WTC11 (cell line): ENCODE results near the gene ROMO1. TPM values are rescaled to one million over a fixed set of nuclear protein-coding genes. Genes with fewer than 3 reads are reported as not detected.

Experiments used
- ATAC-seq: fragments of 200-7000 bp; cut with Tn5 transposase; 2 replicates; pipeline ENCODE4 v1.10.0; 2021; ENCODE audit warnings: mild to moderate bottlenecking, moderate library complexity
- CTCF ChIA-PET: fragments of 300-600 bp; sonication (Branson Sonifier 250); formaldehyde crosslinking; loops from one replicate; lab custom pipeline; 2021; ENCODE audit warnings: antibody characterized with exemption; lab: Charles Lee
- POLR2A ChIA-PET: fragments of 350-600 bp; sonication (Branson Sonifier 250); formaldehyde crosslinking; loops from one replicate; lab custom pipeline; 2021; ENCODE audit warnings: antibody characterized with exemption; lab: Charles Lee
- DNase-seq: peaks from one replicate; pipeline ENCODE4 v3.0.0; 2021; ENCODE audit warnings: low spot score
- H3K27ac Mint-ChIP-seq: 2 replicates; pipeline ENCODE4 v1.8.0; 2021; ENCODE audit warnings: mixed read lengths
- H3K27me3 Mint-ChIP-seq: 2 replicates; pipeline ENCODE4 v1.8.0; 2021; ENCODE audit warnings: low read depth, mild to moderate bottlenecking, moderate library complexity, mixed read lengths
- H3K36me3 Mint-ChIP-seq: 2 replicates; pipeline ENCODE4 v1.8.0; 2021; ENCODE audit warnings: mixed read lengths
- H3K4me1 Mint-ChIP-seq: 2 replicates; pipeline ENCODE4 v1.8.0; 2022; ENCODE audit warnings: mixed read lengths
- H3K4me3 Mint-ChIP-seq: 2 replicates; pipeline ENCODE4 v1.8.0; 2021; ENCODE audit warnings: mild to moderate bottlenecking, moderate library complexity, mixed read lengths
- H3K9me3 Mint-ChIP-seq: 2 replicates; pipeline ENCODE4 v1.8.0; 2021; ENCODE audit warnings: mixed read lengths
- ARID4B ChIP-seq: sonication (generic); formaldehyde crosslinking; IDR thresholded peaks from 2 replicates; pipeline ENCODE4 v1.8.0; 2023; ENCODE audit warnings: missing genetic modification reagents, mild to moderate bottlenecking, borderline replicate concordance
- ATF2 ChIP-seq: sonication (generic); formaldehyde crosslinking; IDR thresholded peaks from 2 replicates; pipeline ENCODE4 v1.8.1; 2022; ENCODE audit warnings: low read depth, missing genetic modification reagents, borderline replicate concordance
- FOXK1 ChIP-seq: sonication (generic); formaldehyde crosslinking; IDR thresholded peaks from 2 replicates; pipeline ENCODE4 v1.8.0; 2022; ENCODE audit warnings: mild to moderate bottlenecking, moderate library complexity, missing genetic modification reagents
- HMGA2 ChIP-seq: fragments of 250-450 bp; sonication (Bioruptor Pico); IDR thresholded peaks from 2 replicates; pipeline ENCODE4 v1.4.0; 2021; ENCODE audit warnings: mild to moderate bottlenecking, moderate library complexity
- KAT7 ChIP-seq: sonication (generic); formaldehyde crosslinking; IDR thresholded peaks from 2 replicates; pipeline ENCODE4 v1.8.1; 2023; ENCODE audit warnings: missing genetic modification reagents, mild to moderate bottlenecking, borderline replicate concordance
- MAX ChIP-seq: sonication (generic); formaldehyde crosslinking; IDR thresholded peaks from 2 replicates; pipeline ENCODE4 v1.8.0; 2022; ENCODE audit warnings: mild to moderate bottlenecking, missing genetic modification reagents
- PREB ChIP-seq: sonication (generic); formaldehyde crosslinking; IDR thresholded peaks from 2 replicates; pipeline ENCODE4 v1.8.1; 2022; ENCODE audit warnings: mild to moderate bottlenecking, missing genetic modification reagents, moderate library complexity, borderline replicate concordance
- RORB ChIP-seq: fragments of 250-450 bp; sonication (Bioruptor Pico); IDR thresholded peaks from 2 replicates; pipeline ENCODE4 v1.9.0; 2021; ENCODE audit warnings: mild to moderate bottlenecking
- TCF7 ChIP-seq: sonication (generic); formaldehyde crosslinking; IDR thresholded peaks from 2 replicates; pipeline ENCODE4 v1.8.0; 2022; ENCODE audit warnings: mild to moderate bottlenecking, low read depth, missing genetic modification reagents, moderate library complexity
- TEAD4 ChIP-seq: sonication (generic); formaldehyde crosslinking; IDR thresholded peaks from 2 replicates; pipeline ENCODE4 v1.8.0; 2022; ENCODE audit warnings: mild to moderate bottlenecking, missing genetic modification reagents
- ZBTB43 ChIP-seq: sonication (generic); formaldehyde crosslinking; IDR thresholded peaks from 2 replicates; pipeline ENCODE4 v1.8.1; 2023; ENCODE audit warnings: mild to moderate bottlenecking, missing genetic modification reagents
- ZNF396 ChIP-seq: fragments of 250-450 bp; sonication (Bioruptor Pico); IDR thresholded peaks from 2 replicates; pipeline ENCODE4 v1.8.0; 2021; ENCODE audit warnings: mild to moderate bottlenecking, moderate library complexity, borderline replicate concordance
- ZNF425 ChIP-seq: fragments of 250-450 bp; sonication (Bioruptor Pico); conservative IDR thresholded peaks from 2 replicates; pipeline ENCODE4 v1.9.0; 2021; ENCODE audit warnings: mild to moderate bottlenecking
- ZSCAN18 ChIP-seq: fragments of 250-450 bp; sonication (Bioruptor Pico); IDR thresholded peaks from 2 replicates; pipeline ENCODE4 v2.1.2; 2022; ENCODE audit warnings: mild to moderate bottlenecking, moderate library complexity
- total RNA-seq: library from RNA; stranded (reverse); gene quantifications from 3 replicates; pipeline ENCODE4 v1.2.3, GENCODE V29; 2021

ROMO1 gene
- total RNA-seq, 1 experiment from 2014 or later, result 213 TPM

GRCh38 chr20:35669221-35669620 is 30.0 kb upstream of the ROMO1 start:
- ChIA-PET CTCF (no interaction called here), POLR2A (no interaction called here)
- no peaks in the 10 kb centered on the region for H3K9me3 Mint-ChIP-seq
- H3K36me3 Mint-ChIP-seq, result peaks cover 30% of the 10 kb centered on the region
- no peak for DNase-seq
- 0 out of 2 replicates have a peak, but pooled peaks cover 3% of the 10 kb centered on the region for H3K4me1 Mint-ChIP-seq
- no peak overlapping the region for H3K4me3 Mint-ChIP-seq
- no peak for TF ChIP-seq RORB (CRISPR knock-in tag)
- no peak for TF ChIP-seq MAX (CRISPR knock-in tag)
- TF ChIP-seq KAT7 (CRISPR knock-in tag), result no peak
- TF ChIP-seq ATF2, result no peak
- no peak for TF ChIP-seq ZNF396 (CRISPR knock-in tag)
- no peak for TF ChIP-seq ARID4B (CRISPR knock-in tag)
- TF ChIP-seq HMGA2, result no peak
- TF ChIP-seq ZBTB43, result no peak
- TF ChIP-seq FOXK1 (CRISPR knock-in tag), result no peak
- TF ChIP-seq PREB (CRISPR knock-in tag), result no peak
- TF ChIP-seq ZSCAN18 (CRISPR knock-in tag), result no peak
- no peak for TF ChIP-seq TCF7 (CRISPR knock-in tag)
- no peak for TF ChIP-seq ZNF425
- no peak for TF ChIP-seq TEAD4
- ATAC-seq, result no peak
- H3K27ac Mint-ChIP-seq, result no peak overlapping the region
- no peaks in the 10 kb centered on the region for H3K27me3 Mint-ChIP-seq
